CD14-positive monocyte (primary cell): ENCODE results near the gene KRT86. TPM values are rescaled to one million over a fixed set of nuclear protein-coding genes. Genes with fewer than 3 reads are reported as not detected.

Experiments used
- DNase-seq, 3 donors: peaks; one replicate each; pipeline ENCODE4 v3.0.0-alpha.2; 2011 to 2022
- H2AFZ ChIP-seq: 2 replicates; pipeline ENCODE4 v1.6.0; 2012; ENCODE audit warnings: mild to moderate bottlenecking, low read depth, low read length, inconsistent platforms; ENCODE audit not compliant: insufficient read depth, poor library complexity, severe bottlenecking
- H3K27ac ChIP-seq, 2 donors: 1 replicate in 1 of 2; 2 replicates in 1 of 2; pipeline ENCODE4 v1.5.1; 2012 to 2013; ENCODE audit warnings: low read length in 2 of 2, control low read depth in 1 of 2, inconsistent platforms in 1 of 2, low read depth in 1 of 2, mild to moderate bottlenecking in 1 of 2
- H3K27me3 ChIP-seq, 2 donors: one replicate each; pipeline versions ENCODE4 v1.6.0 to v1.6.1; 2011 to 2013; ENCODE audit warnings: low read length in 2 of 2; ENCODE audit not compliant: control insufficient read depth in 2 of 2, insufficient read depth in 2 of 2
- H3K36me3 ChIP-seq, 2 donors: replicated peaks in 1 of 2; 1 replicate in 1 of 2; 2 replicates in 1 of 2; pipeline versions ENCODE4 v1.5.1 to v1.6.1; 2012 to 2013; ENCODE audit warnings: low read length in 2 of 2, control low read depth in 1 of 2, inconsistent platforms in 1 of 2, mild to moderate bottlenecking in 1 of 2; ENCODE audit not compliant: insufficient read depth in 2 of 2, control insufficient read depth in 1 of 2
- H3K4me1 ChIP-seq, 2 donors: 1 replicate in 1 of 2; 2 replicates in 1 of 2; pipeline versions ENCODE4 v1.5.1 to v1.6.1; 2012 to 2013; ENCODE audit warnings: low read length in 2 of 2, control low read depth in 1 of 2, inconsistent platforms in 1 of 2, mild to moderate bottlenecking in 1 of 2, moderate library complexity in 1 of 2; ENCODE audit not compliant: insufficient read depth in 2 of 2, control insufficient read depth in 1 of 2
- H3K4me2 ChIP-seq: replicated peaks from 2 replicates; pipeline ENCODE3; 2012; ENCODE audit warnings: low read length, moderate library complexity, mild to moderate bottlenecking; ENCODE audit not compliant: poor library complexity, severe bottlenecking; ENCODE audit errors: extremely low read depth
- H3K4me3 ChIP-seq, 3 experiments: fragments of 200-600 bp in 1 of 3; sonication (generic) in 1 of 3; replicated peaks in 1 of 3; 1 replicate in 2 of 3; 2 replicates in 1 of 3; pipeline ENCODE4 v1.5.1; 2011 to 2013; ENCODE audit warnings: low read length in 3 of 3, mild to moderate bottlenecking in 3 of 3, control low read depth in 2 of 3, low read depth in 2 of 3, inconsistent platforms in 1 of 3, moderate library complexity in 1 of 3
- H3K79me2 ChIP-seq: 2 replicates; pipeline ENCODE4 v1.6.0; 2012; ENCODE audit warnings: mild to moderate bottlenecking, control low read depth, inconsistent platforms, low read length, moderate library complexity; ENCODE audit not compliant: insufficient read depth
- H3K9ac ChIP-seq: 2 replicates; pipeline ENCODE4 v1.6.0; 2017; ENCODE audit warnings: low read length, mild to moderate bottlenecking; ENCODE audit not compliant: insufficient read depth, poor library complexity, severe bottlenecking
- H3K9me3 ChIP-seq, 2 donors: replicated peaks in 1 of 2; 1 replicate in 1 of 2; 2 replicates in 1 of 2; pipeline versions ENCODE4 v1.5.1 to v1.6.1; 2012 to 2013; ENCODE audit warnings: low read length in 2 of 2, control low read depth in 1 of 2; ENCODE audit not compliant: control insufficient read depth in 1 of 2, insufficient read depth in 1 of 2
- H4K20me1 ChIP-seq: 2 replicates; pipeline ENCODE4 v1.6.0; 2012; ENCODE audit warnings: mild to moderate bottlenecking, low read length, control low read depth, moderate library complexity; ENCODE audit not compliant: insufficient read depth
- H3K27ac Mint-ChIP-seq, 7 donors: one replicate each; pipeline ENCODE4 v1.8.0; 2020; ENCODE audit warnings: mild to moderate bottlenecking in 7 of 7, mixed read lengths in 7 of 7, moderate library complexity in 6 of 7, inconsistent platforms in 2 of 7
- H3K27me3 Mint-ChIP-seq, 3 donors: one replicate each; pipeline ENCODE4 v1.8.0; 2021 to 2022; ENCODE audit warnings: low read depth in 3 of 3, mild to moderate bottlenecking in 3 of 3, mixed read lengths in 3 of 3, moderate library complexity in 3 of 3, inconsistent platforms in 1 of 3
- H3K36me3 Mint-ChIP-seq, 2 donors: one replicate each; pipeline ENCODE4 v1.8.0; 2020; ENCODE audit warnings: mixed read lengths in 2 of 2, inconsistent platforms in 1 of 2, mild to moderate bottlenecking in 1 of 2
- H3K4me1 Mint-ChIP-seq: one replicate; pipeline ENCODE4 v1.8.0; 2020; ENCODE audit warnings: mild to moderate bottlenecking, mixed read lengths
- H3K4me3 Mint-ChIP-seq, 2 donors: one replicate each; pipeline ENCODE4 v1.8.0; 2020; ENCODE audit warnings: mild to moderate bottlenecking in 2 of 2, mixed read lengths in 2 of 2, moderate library complexity in 1 of 2
- H3K9me3 Mint-ChIP-seq, 7 donors: one replicate each; pipeline ENCODE4 v1.8.0; 2020 to 2022; ENCODE audit warnings: mixed read lengths in 7 of 7, mild to moderate bottlenecking in 6 of 7, moderate library complexity in 6 of 7, inconsistent platforms in 2 of 7
- WGBS: methylation state at CpG from one replicate; pipeline ENCODE4 v1.1.5; 2013; ENCODE audit warnings: missing lambda C conversion rate; ENCODE audit not compliant: insufficient coverage; 5-methylcytosine and 5-hydroxymethylcytosine counted together
- intact Hi-C, 2 donors: fragments of 100-400 bp; cut with micrococcal nuclease; formaldehyde crosslinking; loops; one replicate each; pipeline versions ENCODE4 v1.15.0 to v1.15.1; 2023
- polyA plus RNA-seq, 3 donors: library from polyadenylated mRNA; depleted of rRNA in 1 of 3; unstranded in 2 of 3; stranded (reverse) in 1 of 3; fragments of 300-500 nt in 2 of 3; fragments of >200 nt in 1 of 3; fragmentation: Illumina TruSeq in 2 of 3; gene quantifications; 1 replicate in 2 of 3; 2 replicates in 1 of 3; pipeline ENCODE4 v1.2.3, GENCODE V29; 2012 to 2021
- TF ChIP-seq, protein P1 (sequence below): fragments of 200-600 bp; IDR thresholded peaks from one replicate; pipeline ENCODE4 v1.8.0; 2022; ENCODE audit warnings: antibody characterized with exemption, mild to moderate bottlenecking

The KRT86 gene
- polyA plus RNA-seq, 3 donors: not detected

- Histone ChIP-seq H3K4me3 (no peak overlapping the region), H3K9me3 (no peaks in the 10 kb centered on the region), H3K36me3 (no peaks in the 10 kb centered on the region), H3K79me2 (no peaks in the 10 kb centered on the region), H2AFZ (no peak overlapping the region), H3K9ac (no peak overlapping the region), H3K27me3 (no peaks in the 10 kb centered on the region), H3K27ac (no peak overlapping the region), H4K20me1 (no peaks in the 10 kb centered on the region), H3K4me1 (no peaks in the 10 kb centered on the region), H3K4me2 (no peak overlapping the region)
- Mint-ChIP-seq H3K36me3 (no peaks in the 10 kb centered on the region), H3K4me1 (no peaks in the 10 kb centered on the region), H3K4me3 (no peak overlapping the region), H3K27me3 (peaks cover 4 to 10% (median 7%) of the 10 kb centered on the region in 3 donors), H3K27ac (no peak overlapping the region), H3K9me3 (peaks cover 0 to 5% (median 3%) of the 10 kb centered on the region in 7 donors)
- DNase-seq: no peak
- WGBS: 92% methylated on average over 2 of the region's 2 CpGs
- intact Hi-C loops: no loop called here
- TF ChIP-seq, protein P1, sequence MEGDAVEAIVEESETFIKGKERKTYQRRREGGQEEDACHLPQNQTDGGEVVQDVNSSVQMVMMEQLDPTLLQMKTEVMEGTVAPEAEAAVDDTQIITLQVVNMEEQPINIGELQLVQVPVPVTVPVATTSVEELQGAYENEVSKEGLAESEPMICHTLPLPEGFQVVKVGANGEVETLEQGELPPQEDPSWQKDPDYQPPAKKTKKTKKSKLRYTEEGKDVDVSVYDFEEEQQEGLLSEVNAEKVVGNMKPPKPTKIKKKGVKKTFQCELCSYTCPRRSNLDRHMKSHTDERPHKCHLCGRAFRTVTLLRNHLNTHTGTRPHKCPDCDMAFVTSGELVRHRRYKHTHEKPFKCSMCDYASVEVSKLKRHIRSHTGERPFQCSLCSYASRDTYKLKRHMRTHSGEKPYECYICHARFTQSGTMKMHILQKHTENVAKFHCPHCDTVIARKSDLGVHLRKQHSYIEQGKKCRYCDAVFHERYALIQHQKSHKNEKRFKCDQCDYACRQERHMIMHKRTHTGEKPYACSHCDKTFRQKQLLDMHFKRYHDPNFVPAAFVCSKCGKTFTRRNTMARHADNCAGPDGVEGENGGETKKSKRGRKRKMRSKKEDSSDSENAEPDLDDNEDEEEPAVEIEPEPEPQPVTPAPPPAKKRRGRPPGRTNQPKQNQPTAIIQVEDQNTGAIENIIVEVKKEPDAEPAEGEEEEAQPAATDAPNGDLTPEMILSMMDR: no peak
These were observed 68.5 kb downstream of the KRT86 start for GRCh38 chr12:52342781-52343490.

DNA sequence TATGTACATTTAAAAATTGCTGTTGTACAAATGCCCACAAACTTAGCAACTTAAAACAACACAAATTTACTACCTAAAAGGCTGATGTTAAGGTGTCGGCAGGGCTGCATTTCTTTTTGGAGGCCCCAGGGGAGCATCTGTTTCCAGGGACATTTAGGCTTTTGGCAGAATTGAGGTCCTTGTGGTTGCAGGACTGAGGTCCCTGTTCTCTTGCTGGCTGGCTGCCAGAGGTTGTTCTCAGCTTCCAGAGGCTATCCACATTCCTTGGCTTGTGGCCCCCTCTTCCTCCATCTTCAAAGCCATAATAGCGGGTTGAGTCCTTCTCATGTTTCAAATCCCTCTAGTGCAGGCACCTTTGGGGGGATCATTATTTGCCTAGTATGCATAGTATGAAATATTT, 69.1 kb downstream of the KRT86 start:
- Histone ChIP-seq H3K79me2 (no peaks in the 10 kb centered on the region), H3K27ac (no peak overlapping the region), H3K36me3 (no peaks in the 10 kb centered on the region), H3K4me1 (no peaks in the 10 kb centered on the region), H3K9ac (no peak overlapping the region), H3K9me3 (no peaks in the 10 kb centered on the region), H4K20me1 (no peaks in the 10 kb centered on the region), H3K4me2 (no peak overlapping the region), H3K4me3 (no peak overlapping the region), H3K27me3 (no peaks in the 10 kb centered on the region), H2AFZ (no peak overlapping the region)
- Mint-ChIP-seq H3K36me3 (no peaks in the 10 kb centered on the region), H3K9me3 (peaks cover 0 to 5% (median 3%) of the 10 kb centered on the region in 7 donors), H3K4me1 (no peaks in the 10 kb centered on the region), H3K4me3 (no peak overlapping the region), H3K27ac (no peak overlapping the region), H3K27me3 (peaks cover 3 to 14% (median 7%) of the 10 kb centered on the region in 3 donors)
- WGBS: no CpG with 5 or more reads among the region's 2 CpGs
- DNase-seq: no peak
- TF ChIP-seq, protein P1: no peak
- intact Hi-C loops: no loop called here
